HG02970 (cell line): Measurements from ENCODE around the gene EPS8L2.

Experiments used
- ATAC-seq: cut with Tn5 transposase; IDR thresholded peaks from one replicate; pipeline ENCODE4 v1.9.1; 2021; ENCODE audit warnings: mild to moderate bottlenecking, moderate library complexity, moderate number of reproducible peaks; ENCODE audit not compliant: unreplicated experiment, low FRiP score

Gene EPS8L2

GRCh38 chr11:747158-748006, 41.4 kb downstream of the EPS8L2 start, which contains the start of gene TALDO1:
Gene TALDO1 (plus strand): TSS chr11:747464. CDS start chr11:747482, 18 bp downstream.
- ATAC-seq: peak; percentile 81

- no peak for ATAC-seq
Measured at GRCh38 chr11:748007-748359, 42.0 kb downstream of the EPS8L2 start.

- ATAC-seq: no peak
Measured at GRCh38 chr11:749731-750130, 43.7 kb downstream of the EPS8L2 start.

GRCh38 chr11:760236-760635, 54.2 kb downstream of the EPS8L2 start:
- ATAC-seq: no peak

- ATAC-seq: no peak
Measured at GRCh38 chr11:761526-762108, 55.6 kb downstream of the EPS8L2 start.

- ATAC-seq: no peak
Measured at GRCh38 chr11:762421-763072, 56.5 kb downstream of the EPS8L2 start.

- no peak for ATAC-seq
Measured at GRCh38 chr11:763073-763463, 57.0 kb downstream of the EPS8L2 start.

- no peak for ATAC-seq
Measured at GRCh38 chr11:763549-764321, 57.7 kb downstream of the EPS8L2 start.

GRCh38 chr11:764322-765024, 58.4 kb downstream of the EPS8L2 start:
- ATAC-seq: no peak

- ATAC-seq: no peak
Measured at GRCh38 chr11:765025-765801, 59.2 kb downstream of the EPS8L2 start.

- no peak for ATAC-seq
Measured at GRCh38 chr11:765802-766091, 59.7 kb downstream of the EPS8L2 start.

GRCh38 chr11:766106-766935, 60.3 kb downstream of the EPS8L2 start:
- ATAC-seq: no peak

GRCh38 chr11:766936-767210, 60.8 kb downstream of the EPS8L2 start:
- no peak for ATAC-seq

- no peak for ATAC-seq
Measured at GRCh38 chr11:767238-767637, 61.2 kb downstream of the EPS8L2 start.

- no peak for ATAC-seq
Measured at GRCh38 chr11:769887-770641, 64.0 kb downstream of the EPS8L2 start.

- ATAC-seq: no peak
Measured at GRCh38 chr11:770642-771616, 64.9 kb downstream of the EPS8L2 start.

- ATAC-seq: no peak
Measured at GRCh38 chr11:771617-772204, 65.7 kb downstream of the EPS8L2 start.
